A549 (cell line): ENCODE measurements around the gene BCL11B. TPM values are rescaled to one million over a fixed set of nuclear protein-coding genes. Genes with fewer than 3 reads are reported as not detected.

ENCODE experiments used
- ATAC-seq, 2 experiments: fragments of 200-7000 bp in 1 of 2; fragments of >200 bp in 1 of 2; cut with Nextera tagmentation in 1 of 2; cut with Tn5 transposase in 1 of 2; 3 replicates each; pipeline versions ENCODE4 v1.8.0 to v1.9.1; 2018 to 2020; ENCODE audit warnings: mild to moderate bottlenecking in 1 of 2, moderate library complexity in 1 of 2
- CTCF ChIA-PET: fragments of 300-600 bp; sonication (Branson Sonifier 250); formaldehyde crosslinking; extraction: SDS; loops from one replicate; lab custom pipeline; 2021; ENCODE audit warnings: antibody characterized with exemption, inconsistent platforms; lab: Yijun Ruan, JAX
- POLR2A ChIA-PET: fragments of 350-600 bp; formaldehyde crosslinking; extraction: SDS; loops from one replicate; lab custom pipeline; 2021; ENCODE audit warnings: antibody characterized with exemption, inconsistent platforms; lab: Yijun Ruan, JAX
- DNase-seq, 2 experiments: peaks; one replicate each; pipeline versions ENCODE4 v3.0.0 to v3.0.0-alpha.2; 2011 to 2016; ENCODE audit warnings: low read depth in 1 of 2, low spot score in 1 of 2
- FAIRE-seq: peaks from 2 replicates; lab custom pipeline; 2011; peaks lifted over from hg19 to GRCh38; lab: Jason Lieb, UNC
- H3K27ac ChIP-seq, 2 experiments: fragments of >200 bp; sonication (Bioruptor Twin); formaldehyde crosslinking; 3 replicates each; pipeline ENCODE4 v1.5.1; 2016 to 2017
- H3K4me1 ChIP-seq: fragments of >200 bp; sonication (Bioruptor Twin); formaldehyde crosslinking; 3 replicates; pipeline ENCODE4 v1.6.1; 2016
- H3K4me2 ChIP-seq: fragments of >200 bp; sonication (Bioruptor Twin); formaldehyde crosslinking; 3 replicates; pipeline ENCODE4 v1.6.1; 2016
- H3K4me3 ChIP-seq: fragments of >200 bp; sonication (Bioruptor Twin); formaldehyde crosslinking; 3 replicates; pipeline ENCODE4 v1.5.1; 2016
- H3K9me3 ChIP-seq: fragments of >200 bp; sonication (Bioruptor Twin); formaldehyde crosslinking; 3 replicates; pipeline ENCODE4 v1.6.1; 2016
- BHLHE40 ChIP-seq: IDR thresholded peaks from 2 replicates; pipeline ENCODE4 v1.6.1; 2012; ENCODE audit warnings: low read depth, low read length, inconsistent platforms
- CEBPB ChIP-seq, 2 experiments: fragments of >200 bp in 1 of 2; sonication (Bioruptor Twin) in 1 of 2; formaldehyde crosslinking in 1 of 2; IDR thresholded peaks; 2 replicates each; pipeline ENCODE4 v1.6.1; 2012 to 2016
- E2F6 ChIP-seq: IDR thresholded peaks from 2 replicates; pipeline ENCODE4 v1.6.1; 2012; ENCODE audit warnings: low read depth, borderline replicate concordance
- EHF ChIP-seq: fragments of 250-450 bp; sonication (Bioruptor Pico); IDR thresholded peaks from 2 replicates; pipeline ENCODE4 v1.5.0; 2020; ENCODE audit warnings: mild to moderate bottlenecking
- EP300 ChIP-seq, 2 experiments: fragments of >200 bp; sonication (Bioruptor Twin); formaldehyde crosslinking; IDR thresholded peaks; 2 replicates in 1 of 2; 3 replicates in 1 of 2; pipeline ENCODE4 v1.6.1; 2016 to 2017
- ESRRA ChIP-seq: fragments of 150-350 bp; IDR thresholded peaks from 2 replicates; pipeline ENCODE4 v1.6.1; 2014; ENCODE audit warnings: mild to moderate bottlenecking, low read length, borderline replicate concordance
- FOSB ChIP-seq: fragments of 250-450 bp; sonication (Bioruptor Pico); IDR thresholded peaks from 2 replicates; pipeline ENCODE4 v1.5.0; 2020; ENCODE audit warnings: mild to moderate bottlenecking, moderate library complexity
- FOSL2 ChIP-seq, 2 experiments: fragments of 450-650 bp in 1 of 2; fragments of >200 bp in 1 of 2; sonication (Bioruptor Twin) in 1 of 2; formaldehyde crosslinking; IDR thresholded peaks; 2 replicates each; pipeline versions ENCODE4 v1.5.0 to v1.6.1; 2016 to 2020; ENCODE audit warnings: mild to moderate bottlenecking in 1 of 2, moderate library complexity in 1 of 2
- GATA3 ChIP-seq: IDR thresholded peaks from 2 replicates; pipeline ENCODE4 v1.6.1; 2012; ENCODE audit warnings: borderline replicate concordance
- HEYL ChIP-seq: fragments of 250-450 bp; sonication (Bioruptor Pico); IDR thresholded peaks from 2 replicates; pipeline ENCODE4 v1.8.0; 2021; ENCODE audit warnings: mild to moderate bottlenecking, moderate library complexity
- HOXB5 ChIP-seq: fragments of 250-450 bp; sonication (Bioruptor Pico); IDR thresholded peaks from 2 replicates; pipeline ENCODE4 v1.5.0; 2020; ENCODE audit warnings: mild to moderate bottlenecking, moderate library complexity
- MYC ChIP-seq: IDR thresholded peaks from 2 replicates; pipeline ENCODE4 v1.6.1; 2012; ENCODE audit warnings: mild to moderate bottlenecking, inconsistent platforms, low read length, improper control_type of control experiment, borderline replicate concordance
- NFE2L2 ChIP-seq: fragments of 150-350 bp; conservative IDR thresholded peaks from 2 replicates; pipeline ENCODE4 v1.6.1; 2014; ENCODE audit warnings: low read length
- NR3C1 ChIP-seq: fragments of >200 bp; sonication (Bioruptor Twin); formaldehyde crosslinking; IDR thresholded peaks from 3 replicates; pipeline ENCODE4 v1.6.1; 2017
- PHF8 ChIP-seq: fragments of 200-600 bp; sonication (generic); IDR thresholded peaks from 2 replicates; pipeline ENCODE4 v1.6.1; 2016; ENCODE audit warnings: low read depth, mild to moderate bottlenecking, antibody characterized with exemption, moderate library complexity, borderline replicate concordance
- RAD21 ChIP-seq, 2 experiments: fragments of >200 bp in 1 of 2; sonication (Bioruptor Twin) in 1 of 2; formaldehyde crosslinking in 1 of 2; IDR thresholded peaks in 1 of 2; conservative IDR thresholded peaks in 1 of 2; 2 replicates in 1 of 2; 3 replicates in 1 of 2; pipeline ENCODE4 v1.6.1; 2012 to 2018; ENCODE audit warnings: inconsistent platforms in 1 of 2
- RARB ChIP-seq: fragments of 250-450 bp; sonication (Bioruptor Pico); IDR thresholded peaks from 2 replicates; pipeline ENCODE4 v1.8.0; 2021; ENCODE audit warnings: mild to moderate bottlenecking, moderate library complexity
- REST ChIP-seq: fragments of 200-600 bp; sonication (generic); IDR thresholded peaks from 2 replicates; pipeline ENCODE4 v1.6.1; 2016; ENCODE audit warnings: antibody characterized with exemption, mild to moderate bottlenecking, moderate library complexity
- ZNF302 ChIP-seq: fragments of 250-450 bp; sonication (Bioruptor Pico); IDR thresholded peaks from 2 replicates; pipeline ENCODE4 v1.9.0; 2021; ENCODE audit warnings: inconsistent platforms, mild to moderate bottlenecking, moderate library complexity
- ZSCAN20 ChIP-seq: fragments of 250-450 bp; sonication (Bioruptor Pico); IDR thresholded peaks from 2 replicates; pipeline ENCODE4 v1.8.0; 2022; ENCODE audit warnings: mild to moderate bottlenecking, moderate library complexity
- WGBS: methylation state at CpG from one replicate; pipeline ENCODE4 v1.1.6; 2017; ENCODE audit errors: missing lambda C conversion rate; 5-methylcytosine and 5-hydroxymethylcytosine counted together
- polyA plus RNA-seq, 4 experiments: library from polyadenylated mRNA; depleted of rRNA in 3 of 4; stranded (reverse); fragments of >200 nt; fragmentation: RNase III in 1 of 4; extraction: RNeasy Plus Mini Kit Qiagen cat#74134 plus additional on column Dnase treatment in 1 of 4; gene quantifications; 2 replicates in 3 of 4; 3 replicates in 1 of 4; pipeline ENCODE4 v1.2.3, GENCODE V29; 2011 to 2017
- TF ChIP-seq, protein P1 (sequence below): IDR thresholded peaks from 2 replicates; pipeline ENCODE4 v1.6.1; 2012
- TF ChIP-seq, protein P2 (sequence below): fragments of >200 bp; sonication (Bioruptor Twin); formaldehyde crosslinking; IDR thresholded peaks from 3 replicates; pipeline ENCODE4 v1.5.1; 2016

Gene BCL11B
- polyA plus RNA-seq, 2 of the 4 experiments (the other 2 are of a cell fraction) = 0.43 to 0.49 TPM

DNA sequence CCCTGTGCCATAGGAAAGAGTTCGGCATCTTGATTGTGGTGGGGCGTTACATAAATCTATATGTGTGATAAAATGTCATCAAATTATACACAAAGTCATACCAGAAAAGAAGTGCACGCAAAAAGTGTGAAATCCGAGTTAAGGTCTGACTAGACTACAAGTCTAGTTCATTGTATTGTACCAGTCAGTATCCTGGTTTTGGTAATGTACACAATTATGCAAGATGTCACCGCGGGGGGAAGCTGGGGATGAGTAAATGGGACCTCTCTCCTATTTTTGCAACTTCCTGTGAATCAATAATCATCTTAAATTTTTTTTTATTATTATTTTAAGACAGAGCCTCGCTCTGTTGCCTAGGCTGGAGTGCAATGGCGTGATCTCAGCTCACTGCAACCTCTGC, 43.2 kb upstream of the BCL11B start (continued):
- TF ChIP-seq, protein P1, sequence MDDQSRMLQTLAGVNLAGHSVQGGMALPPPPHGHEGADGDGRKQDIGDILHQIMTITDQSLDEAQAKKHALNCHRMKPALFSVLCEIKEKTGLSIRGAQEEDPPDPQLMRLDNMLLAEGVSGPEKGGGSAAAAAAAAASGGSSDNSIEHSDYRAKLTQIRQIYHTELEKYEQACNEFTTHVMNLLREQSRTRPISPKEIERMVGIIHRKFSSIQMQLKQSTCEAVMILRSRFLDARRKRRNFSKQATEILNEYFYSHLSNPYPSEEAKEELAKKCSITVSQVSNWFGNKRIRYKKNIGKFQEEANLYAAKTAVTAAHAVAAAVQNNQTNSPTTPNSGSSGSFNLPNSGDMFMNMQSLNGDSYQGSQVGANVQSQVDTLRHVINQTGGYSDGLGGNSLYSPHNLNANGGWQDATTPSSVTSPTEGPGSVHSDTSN = no peak
- TF ChIP-seq HOXB5 (no peak), FOSB (CRISPR knock-in tag) (no peak)

- TF ChIP-seq EP300 (IDR thresholded peaks at IDR 0.05) = no peak
- TF ChIP-seq ZSCAN20 (CRISPR knock-in tag) = no peak
- no peak for TF ChIP-seq RAD21 (conservative IDR thresholded peaks at IDR 0.05 in 1 of 2, IDR thresholded peaks at IDR 0.05 in 1 of 2)
- no peak for TF ChIP-seq ZNF302 (CRISPR knock-in tag)
- TF ChIP-seq GATA3 = no peak
- no peak for TF ChIP-seq HEYL (CRISPR knock-in tag)
- TF ChIP-seq NFE2L2 = no peak
- no peak for TF ChIP-seq MYC
- CTCF ChIA-PET = interaction anchor here (1.2 to 1.6 kb wide), 4 partner anchors 9 to 101 kb away, joined by 3 to 5 read pairs (median 3); no protein-coding TSS in a partner anchor
- 90% methylated on average over 9 of the region's 9 CpGs for WGBS
- DNase-seq (no peak), ATAC-seq (no peak), FAIRE-seq (no peak)
- Histone ChIP-seq H3K4me3 (no peak overlapping the region), H3K9me3 (no peaks in the 10 kb centered on the region), H3K27ac (peak overlapping the region; percentile 77 to 87; a peak in 5 of 6 replicates), H3K4me2 (peak overlapping the region; percentile 77; the same call in 1 of the 3 replicates), H3K4me1 (peaks cover 53% of the 10 kb centered on the region)
- POLR2A ChIA-PET = no interaction called here
Measured at GRCh38 chr14:99314623-99315022, 42.6 kb upstream of the BCL11B start.

- DNase-seq (no peak), ATAC-seq (no peak), FAIRE-seq (no peak)
- H3K4me2 ChIP-seq = no peak overlapping the region
- ChIA-PET POLR2A (no interaction called here), CTCF (interaction anchor here (1.3 to 1.6 kb wide), 3 partner anchors 46 to 103 kb away, joined by 3 to 5 read pairs (median 3); no protein-coding TSS in a partner anchor)
- WGBS = 90% methylated on average over 1 of the region's 1 CpG
- H3K4me3 ChIP-seq = no peak overlapping the region
- peak overlapping the region in 1 of 2 experiments; percentile 87; a peak in 2 of 6 replicates for H3K27ac ChIP-seq
- TF ChIP-seq ESRRA (no peak), REST (no peak), BHLHE40 (no peak), NFE2L2 (no peak), RARB (CRISPR knock-in tag) (no peak), E2F6 (no peak), CEBPB (IDR thresholded peaks at IDR 0.05) (no peak), EHF (CRISPR knock-in tag) (no peak), PHF8 (no peak), FOSL2 (IDR thresholded peaks at IDR 0.05) (no peak), FOSL2 (CRISPR knock-in tag; IDR thresholded peaks at IDR 0.05) (no peak), NR3C1 (no peak), EP300 (IDR thresholded peaks at IDR 0.05) (no peak)
- TF ChIP-seq, protein P2, sequence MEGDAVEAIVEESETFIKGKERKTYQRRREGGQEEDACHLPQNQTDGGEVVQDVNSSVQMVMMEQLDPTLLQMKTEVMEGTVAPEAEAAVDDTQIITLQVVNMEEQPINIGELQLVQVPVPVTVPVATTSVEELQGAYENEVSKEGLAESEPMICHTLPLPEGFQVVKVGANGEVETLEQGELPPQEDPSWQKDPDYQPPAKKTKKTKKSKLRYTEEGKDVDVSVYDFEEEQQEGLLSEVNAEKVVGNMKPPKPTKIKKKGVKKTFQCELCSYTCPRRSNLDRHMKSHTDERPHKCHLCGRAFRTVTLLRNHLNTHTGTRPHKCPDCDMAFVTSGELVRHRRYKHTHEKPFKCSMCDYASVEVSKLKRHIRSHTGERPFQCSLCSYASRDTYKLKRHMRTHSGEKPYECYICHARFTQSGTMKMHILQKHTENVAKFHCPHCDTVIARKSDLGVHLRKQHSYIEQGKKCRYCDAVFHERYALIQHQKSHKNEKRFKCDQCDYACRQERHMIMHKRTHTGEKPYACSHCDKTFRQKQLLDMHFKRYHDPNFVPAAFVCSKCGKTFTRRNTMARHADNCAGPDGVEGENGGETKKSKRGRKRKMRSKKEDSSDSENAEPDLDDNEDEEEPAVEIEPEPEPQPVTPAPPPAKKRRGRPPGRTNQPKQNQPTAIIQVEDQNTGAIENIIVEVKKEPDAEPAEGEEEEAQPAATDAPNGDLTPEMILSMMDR = no peak
- TF ChIP-seq, all 56 proteins: peak for 0
- peaks cover 43% of the 10 kb centered on the region for H3K4me1 ChIP-seq
- no peaks in the 10 kb centered on the region for H3K9me3 ChIP-seq
Measured at GRCh38 chr14:99313234-99313633, 41.2 kb upstream of the BCL11B start.
